HCT116 (cell line): ENCODE data around the gene ARHGAP12.

Experiments
- CTCF ChIP-seq, 3 experiments: fragments of 200-600 bp in 1 of 3; sonication (generic) in 1 of 3; IDR thresholded peaks in 2 of 3; conservative IDR thresholded peaks in 1 of 3; 2 replicates each; pipeline ENCODE4 v1.5.1; 2012 to 2017; ENCODE audit warnings: low read depth in 2 of 3, low read length in 2 of 3, antibody characterized with exemption in 1 of 3, borderline replicate concordance in 1 of 3, control low read depth in 1 of 3, mild to moderate bottlenecking in 1 of 3, mixed read lengths in 1 of 3, mixed run types in 1 of 3, moderate library complexity in 1 of 3; ENCODE audit not compliant: insufficient read depth in 1 of 3
- EZH2 ChIP-seq: fragments of 200-600 bp; sonication (generic); IDR thresholded peaks from 2 replicates; pipeline ENCODE4 v1.6.1; 2017; ENCODE audit warnings: antibody characterized with exemption, mixed run types
- POLR2AphosphoS5 ChIP-seq: IDR thresholded peaks from 2 replicates; pipeline ENCODE4 v1.6.1; 2011; ENCODE audit warnings: mild to moderate bottlenecking, low read depth, low read length, moderate library complexity
- RAD21 ChIP-seq: IDR thresholded peaks from 2 replicates; pipeline ENCODE4 v1.6.1; 2012; ENCODE audit warnings: low read depth, mild to moderate bottlenecking
- ZNF274 ChIP-seq: fragments of 200-500 bp; sonication (Bioruptor generic); IDR thresholded peaks from 2 replicates; pipeline ENCODE4 v1.6.1; 2014; ENCODE audit warnings: mild to moderate bottlenecking, low read depth, low read length, inconsistent platforms

- no peak for TF ChIP-seq ZNF274
- no peak for TF ChIP-seq POLR2AphosphoS5
- no peak for TF ChIP-seq RAD21
- no peak for TF ChIP-seq CTCF (IDR thresholded peaks at IDR 0.05 in 2 of 3, conservative IDR thresholded peaks at IDR 0.05 in 1 of 3; ENCODE audit: borderline replicate concordance in 1 of 3, insufficient read depth in 1 of 3, low read depth in 2 of 3, low read length in 2 of 3)
- no peak for TF ChIP-seq EZH2
Measured at GRCh38 chr10:31762316-31762715, 166.3 kb downstream of the ARHGAP12 start.
